GM18520 (cell line): Measurements from ENCODE around the gene RHBDL2.
"Not testable (repeated sequence)": the region's sequence is repeated elsewhere in the genome, so short reads cannot be mapped to it uniquely, and the experiment has no call there.

Source experiments
- ATAC-seq: cut with Tn5 transposase; IDR thresholded peaks from one replicate; pipeline ENCODE4 v1.9.1; 2021; ENCODE audit not compliant: unreplicated experiment

The RHBDL2 gene

DNA sequence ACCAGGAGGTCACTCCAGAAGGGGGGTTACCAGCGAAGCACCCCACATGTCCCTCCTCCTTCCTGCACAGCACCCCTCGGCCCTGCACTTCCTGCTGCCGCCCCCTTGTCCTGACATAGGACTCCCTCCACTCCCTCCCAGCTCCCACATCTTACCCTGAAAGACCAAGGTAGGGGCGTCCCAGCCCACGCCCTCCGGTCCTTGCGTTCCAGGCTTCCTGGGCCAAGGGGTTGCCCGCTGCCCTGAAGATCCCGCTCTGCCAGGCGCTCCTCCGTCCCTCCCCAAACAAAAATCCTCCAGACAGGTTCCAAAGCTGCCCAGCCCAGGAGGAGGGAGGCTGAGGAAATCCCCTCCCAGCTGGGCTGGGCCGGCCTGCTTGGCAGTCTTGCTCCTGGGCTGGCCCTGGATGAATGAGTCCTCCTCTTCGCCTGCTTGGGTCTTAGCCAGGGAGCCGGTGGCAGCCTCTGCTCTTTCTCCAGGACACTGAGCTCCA lies at the start of gene RHBDL2:
Gene RHBDL2, minus strand, starts transcription at position 304 of the 493 bp plus-strand sequence. CDS start 22,618 bp downstream, outside the sequence.
- no peak for ATAC-seq

- ATAC-seq = peak; percentile 92
These were observed 49.4 kb upstream of the RHBDL2 start, which contains the start of gene AKIRIN1 for GRCh38 chr1:38990738-38991637. Gene AKIRIN1, plus strand, starts transcription at chr1:38991276. Its CDS starts 105 bp downstream, at chr1:38991381.

DNA sequence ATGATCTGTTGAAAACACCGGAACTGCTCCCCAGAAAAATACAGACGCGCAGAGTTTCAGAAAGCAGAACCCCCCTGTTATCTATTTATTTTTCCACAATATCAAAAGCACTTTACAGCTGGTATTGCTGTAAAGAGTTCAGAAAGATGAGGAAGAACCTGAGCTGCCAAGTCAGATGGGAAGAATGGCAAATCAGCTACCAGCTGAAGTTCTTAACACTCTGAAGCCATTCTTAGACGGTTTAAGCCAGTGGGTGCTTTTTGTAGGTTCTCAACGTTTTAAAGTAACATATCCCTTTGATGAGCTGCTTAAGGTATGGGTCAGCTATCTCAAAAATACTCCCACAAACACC lies 48.7 kb upstream of the RHBDL2 start:
- ATAC-seq = no peak

- no peak for ATAC-seq
These were observed 48.3 kb upstream of the RHBDL2 start for GRCh38 chr1:38989979-38990378.

GRCh38 chr1:38979380-38979779 lies 37.8 kb upstream of the RHBDL2 start:
- not testable (repeated sequence) for ATAC-seq

- ATAC-seq = not testable (repeated sequence)
These were observed 36.6 kb upstream of the RHBDL2 start for GRCh38 chr1:38978245-38978542.

GRCh38 chr1:38977399-38978244 lies 36.0 kb upstream of the RHBDL2 start:
- not testable (repeated sequence) for ATAC-seq

- ATAC-seq = no peak
These were observed 32.2 kb upstream of the RHBDL2 start for GRCh38 chr1:38973659-38974437.

- not testable (repeated sequence) for ATAC-seq
These were observed 31.5 kb upstream of the RHBDL2 start for GRCh38 chr1:38973145-38973544.

DNA sequence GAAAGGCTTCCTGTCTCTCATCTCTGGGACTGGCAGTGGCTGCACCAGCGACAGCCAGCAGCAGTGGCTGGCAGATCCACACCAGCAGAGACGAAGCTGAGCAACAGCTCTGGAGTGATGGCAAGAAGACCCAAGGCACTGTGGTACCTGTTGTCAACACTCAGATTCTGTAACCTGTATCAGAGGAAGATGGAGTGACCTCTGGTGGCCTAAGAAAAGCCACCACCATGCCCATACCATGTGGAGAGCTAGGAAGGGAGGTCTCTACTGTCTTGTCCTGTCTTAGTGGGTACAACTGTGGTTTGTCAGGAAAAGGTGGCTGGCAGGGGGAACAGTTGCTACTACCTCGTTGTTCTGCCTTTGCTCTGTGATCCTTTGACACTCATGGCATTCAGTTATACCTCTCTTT lies 22.5 kb upstream of the RHBDL2 start:
- ATAC-seq = no peak

GRCh38 chr1:38962560-38962959 lies 20.9 kb upstream of the RHBDL2 start:
- ATAC-seq = no peak

DNA sequence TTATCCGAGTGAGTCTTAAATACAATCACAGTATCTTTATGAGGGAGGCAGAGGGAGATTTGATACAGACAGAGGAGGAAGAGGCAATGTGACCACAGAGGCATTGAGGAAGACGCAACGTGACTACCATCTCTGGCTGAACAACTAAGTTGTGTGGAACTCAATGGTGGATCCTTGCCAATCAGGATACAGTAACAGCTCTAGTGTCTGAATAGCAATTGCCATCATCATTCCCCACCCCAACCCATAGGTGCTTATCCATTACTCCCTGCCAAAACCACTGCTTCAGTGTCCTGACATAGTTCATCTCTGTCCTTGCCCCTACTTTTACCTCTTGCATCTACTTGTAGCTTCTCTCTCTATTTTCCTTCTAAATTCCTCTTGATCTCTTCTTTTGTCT lies 20.5 kb upstream of the RHBDL2 start:
- ATAC-seq = no peak

GRCh38 chr1:38958967-38959366 lies 17.3 kb upstream of the RHBDL2 start:
- no peak for ATAC-seq

DNA sequence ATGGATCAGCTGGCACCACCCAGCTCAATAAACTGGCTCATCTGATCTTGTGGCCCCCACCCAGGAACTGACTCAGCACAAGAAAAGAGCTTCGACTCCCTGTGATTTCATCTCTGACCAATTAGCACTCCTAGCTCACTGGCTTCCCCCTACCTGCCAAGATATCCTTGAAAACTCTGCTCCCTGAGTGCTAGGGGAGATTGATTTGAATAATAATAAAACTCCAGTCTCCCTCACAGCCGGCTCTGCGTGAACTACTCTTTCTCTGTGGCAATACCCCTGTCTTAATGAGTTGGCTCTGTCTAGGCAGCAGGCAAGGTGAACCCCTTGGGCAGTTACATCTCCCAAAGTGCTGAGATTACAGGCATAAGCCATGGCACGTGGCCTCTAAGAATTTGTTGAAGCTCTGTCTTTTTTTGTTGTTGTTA lies 11.8 kb upstream of the RHBDL2 start:
- ATAC-seq = no peak

DNA sequence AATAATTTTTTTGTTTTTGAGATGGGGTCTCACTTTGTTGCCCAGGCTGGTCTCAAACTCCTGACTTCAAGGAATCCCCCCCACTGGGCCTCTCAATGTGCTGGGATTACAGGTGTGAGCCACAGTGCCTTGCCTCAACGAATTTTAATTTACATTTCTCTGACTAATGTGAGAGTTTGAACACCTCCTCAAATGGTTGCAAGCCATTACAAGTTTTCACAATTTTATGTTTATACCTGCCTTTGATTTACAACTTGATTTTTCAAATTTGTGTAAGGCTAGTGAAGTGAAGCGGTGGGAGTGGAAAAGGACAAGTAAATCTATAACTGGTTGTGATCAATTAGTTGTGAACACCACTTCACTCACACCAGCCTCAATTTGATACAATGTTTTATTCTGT lies 8.9 kb upstream of the RHBDL2 start:
- no peak for ATAC-seq

DNA sequence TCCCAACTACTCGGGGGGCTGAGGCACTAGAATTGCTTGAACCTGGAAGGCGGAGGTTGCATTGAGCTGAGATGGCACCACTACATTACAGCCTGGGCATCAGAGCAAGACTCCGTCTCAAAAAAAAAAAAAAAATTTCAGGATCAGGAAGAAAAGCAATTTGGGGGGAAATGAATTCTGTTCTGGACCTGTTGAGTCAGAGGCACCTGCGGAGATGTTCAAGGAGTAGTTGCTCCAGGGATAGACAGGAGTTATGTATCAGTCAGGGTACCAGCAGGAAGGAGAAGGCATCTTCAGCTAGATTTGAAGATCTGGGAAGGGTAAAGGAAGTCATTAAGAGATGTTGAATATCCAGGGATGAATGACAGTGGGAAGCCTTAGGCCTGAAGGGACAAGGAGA lies 2.9 kb upstream of the RHBDL2 start:
- no peak for ATAC-seq

- no peak for ATAC-seq
These were observed 1.2 kb upstream of the RHBDL2 start for GRCh38 chr1:38942664-38943428.

- ATAC-seq = no peak
These were observed 537 bp downstream of the RHBDL2 start for GRCh38 chr1:38941093-38941492.

DNA sequence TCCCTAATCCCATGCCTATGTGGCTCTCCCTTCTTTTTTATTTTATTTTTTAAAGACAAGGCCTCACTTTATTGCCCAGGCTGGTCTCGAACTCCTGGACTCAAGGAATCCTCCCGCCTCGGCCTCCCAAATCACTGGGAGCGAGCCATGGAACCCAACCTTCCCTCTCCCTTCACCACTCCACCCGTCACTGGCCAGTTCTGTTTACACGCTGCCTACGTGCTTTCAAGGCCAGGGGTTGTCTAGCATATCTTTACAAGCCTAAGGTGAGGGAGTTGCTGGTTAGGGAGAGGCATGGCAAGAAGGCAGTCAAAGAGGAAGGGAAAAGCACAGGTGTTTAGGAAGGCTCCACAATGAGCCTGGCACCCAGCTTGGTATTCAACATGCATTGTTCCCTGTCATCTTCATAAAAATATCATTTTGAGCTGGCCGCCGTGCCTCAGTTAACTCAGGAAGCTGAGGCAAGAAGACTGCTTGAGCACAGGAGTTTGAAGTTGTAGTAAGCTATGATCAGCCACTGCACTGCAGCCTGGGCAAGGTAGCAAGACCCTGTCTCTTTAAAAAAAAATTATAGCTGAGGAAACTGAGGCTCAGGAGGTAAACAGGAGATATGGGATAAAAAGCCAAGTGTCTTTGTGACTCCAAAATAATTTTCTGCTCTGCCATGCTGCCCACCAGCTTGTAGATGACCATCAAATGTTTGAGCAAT lies 1.1 kb downstream of the RHBDL2 start:
- ATAC-seq = no peak
